ENCODE results near the gene ATP5F1B.

ATP5F1B gene

DNA sequence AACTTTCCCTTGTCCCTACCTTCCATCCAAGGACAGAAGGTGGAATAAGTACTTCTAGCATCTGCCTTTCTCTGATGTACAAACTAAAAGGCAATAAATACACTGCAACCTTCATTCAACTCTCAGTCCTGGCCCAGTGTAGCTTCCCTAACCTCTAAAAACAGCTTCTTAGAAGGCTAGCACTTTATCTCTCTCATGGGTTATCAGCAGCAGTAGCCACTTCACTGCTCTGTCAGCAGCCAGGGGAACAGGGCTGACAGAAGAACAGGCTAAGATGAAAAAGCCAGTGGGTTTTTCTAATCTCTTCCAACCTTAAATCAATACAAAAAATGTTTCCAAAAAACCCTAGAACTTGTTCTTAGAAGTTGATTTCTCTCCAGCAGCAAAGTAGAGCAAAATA lies 28.9 kb downstream of the ATP5F1B start:
- no peak for DNase-seq (ENCODE audit: low spot score)

DNA sequence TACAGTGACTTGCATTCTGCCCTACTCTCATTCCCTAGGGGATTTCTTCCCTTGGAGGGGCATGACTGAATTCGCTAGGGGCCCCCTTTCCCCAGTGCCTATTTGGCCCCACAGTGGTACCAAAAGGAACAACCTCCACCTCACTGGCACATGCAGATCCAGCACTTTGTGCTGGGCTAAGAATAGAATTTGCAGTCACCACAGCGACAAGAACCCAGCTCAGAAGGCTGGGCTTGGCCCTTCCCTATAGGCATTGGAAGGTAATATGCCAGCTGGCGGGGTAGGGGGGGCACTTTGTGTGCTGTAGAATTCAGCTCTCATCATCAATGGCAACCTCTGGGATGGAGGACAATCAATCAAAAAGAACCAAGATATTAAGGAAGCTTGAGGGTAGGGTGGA lies 29.5 kb downstream of the ATP5F1B start:
- DNase-seq (ENCODE audit: low spot score) = no peak

DNA sequence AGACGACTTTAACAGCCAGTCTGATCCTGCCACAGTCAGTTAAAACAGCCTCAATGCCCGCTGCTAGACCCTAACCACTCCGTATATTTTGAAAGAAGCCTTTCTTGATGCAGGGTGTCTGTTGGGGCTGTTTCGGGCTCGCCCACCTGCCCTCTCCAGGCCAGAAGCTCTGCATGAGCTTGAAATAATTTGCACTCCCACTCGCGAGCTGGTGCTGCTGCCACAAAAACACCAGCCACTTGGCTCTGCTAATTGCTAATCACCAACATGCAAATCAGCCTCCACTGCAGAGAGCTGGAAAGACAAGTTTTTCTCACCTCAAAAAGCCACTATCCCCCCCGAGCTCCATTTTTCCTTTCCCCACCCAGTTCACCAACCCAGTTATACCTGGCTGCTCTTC lies 31.2 kb downstream of the ATP5F1B start:
- no peak for DNase-seq (ENCODE audit: low spot score)

GRCh38 chr12:56604355-56604754 lies 41.4 kb downstream of the ATP5F1B start:
- DNase-seq (ENCODE audit: low spot score) = no peak

DNA sequence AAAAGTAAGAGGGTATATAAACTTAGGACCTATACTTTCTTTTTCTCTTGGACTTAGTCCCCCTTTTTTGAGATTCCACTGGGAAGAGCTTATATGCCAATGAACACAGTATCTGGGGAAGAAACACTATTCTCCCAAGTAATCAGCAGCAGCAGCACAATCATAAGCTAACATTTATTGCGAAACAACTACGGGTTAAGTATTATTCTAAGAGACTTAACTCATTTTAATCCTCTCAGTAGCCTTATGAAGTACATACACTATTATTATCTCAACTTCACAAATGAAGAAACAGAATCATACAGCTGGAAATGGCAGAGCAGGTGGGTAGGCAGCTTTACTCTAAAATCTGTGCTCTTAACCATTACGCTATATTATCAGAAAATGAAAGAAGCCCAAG lies 43.5 kb downstream of the ATP5F1B start:
- no peak for DNase-seq (ENCODE audit: low spot score)

GRCh38 chr12:56601503-56601902 lies 44.3 kb downstream of the ATP5F1B start:
- DNase-seq (ENCODE audit: low spot score) = peak; percentile 48

- no peak for DNase-seq (ENCODE audit: low spot score)
Observed at GRCh38 chr12:56600753-56601152, 45.0 kb downstream of the ATP5F1B start.

DNA sequence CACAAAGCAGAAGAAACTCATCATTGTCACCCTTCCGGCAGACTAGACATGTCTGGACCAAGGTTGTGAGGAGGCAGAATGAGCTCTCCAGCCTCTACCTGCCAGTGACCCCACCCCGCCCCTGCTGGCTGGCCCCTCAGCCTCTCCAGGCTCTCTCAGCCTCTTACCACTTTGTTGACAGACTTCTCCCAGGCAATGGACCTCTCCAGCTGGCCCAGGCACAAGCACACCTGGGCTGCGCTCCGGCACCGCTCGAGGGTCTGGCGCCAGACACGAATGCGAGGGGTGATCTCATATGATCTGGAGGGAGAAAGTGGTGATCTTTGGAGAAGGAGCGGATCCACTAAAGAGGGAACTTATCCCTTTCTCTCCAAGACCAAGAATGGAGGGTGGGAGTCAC lies 46.0 kb downstream of the ATP5F1B start:
- no peak for DNase-seq (ENCODE audit: low spot score)

- no peak for DNase-seq (ENCODE audit: low spot score)
Observed at GRCh38 chr12:56599041-56599440, 46.7 kb downstream of the ATP5F1B start.

DNA sequence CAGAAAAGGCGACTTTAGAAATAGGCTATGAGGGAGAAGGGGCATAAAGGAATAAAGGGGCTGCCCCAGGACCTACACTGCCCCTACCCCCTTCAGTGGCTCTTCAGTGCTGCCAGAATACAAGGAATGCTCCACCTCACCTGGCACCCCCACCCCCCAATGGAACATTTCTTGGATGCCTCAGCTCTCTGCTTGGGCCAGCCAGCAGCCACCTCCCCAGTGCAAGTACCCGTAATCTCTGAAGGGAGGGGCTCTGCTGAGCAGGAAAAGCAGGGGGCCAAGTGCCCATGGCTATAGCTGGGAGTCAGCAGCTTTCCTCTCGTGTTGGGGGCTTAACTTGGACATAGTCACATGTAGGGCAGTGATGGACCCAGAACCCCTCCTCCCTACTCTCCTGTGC lies 49.0 kb downstream of the ATP5F1B start:
- no peak for DNase-seq (ENCODE audit: low spot score)

- DNase-seq (ENCODE audit: low spot score) = peak; percentile 84
Observed at GRCh38 chr12:56593909-56594621, 51.7 kb downstream of the ATP5F1B start.

DNA sequence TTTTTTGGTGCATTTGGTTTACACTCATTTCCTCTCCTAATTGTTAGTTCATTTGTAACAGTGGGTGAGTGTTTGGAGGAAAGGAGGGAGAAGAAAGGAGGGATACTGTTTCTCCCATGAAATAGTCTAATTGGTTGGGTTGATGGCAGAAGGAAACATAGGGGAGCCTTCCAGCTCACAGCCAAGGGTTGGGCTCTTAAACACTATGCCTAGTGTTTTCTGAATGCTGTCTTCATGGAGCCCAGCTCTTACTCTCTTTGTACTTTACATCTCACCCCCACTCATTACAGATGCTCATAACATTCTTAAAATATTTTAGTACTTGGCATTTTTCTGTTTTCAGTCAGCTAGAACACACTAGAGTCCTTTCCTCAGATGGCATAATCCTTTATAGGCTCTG lies 53.8 kb downstream of the ATP5F1B start:
- DNase-seq (ENCODE audit: low spot score) = no peak

DNA sequence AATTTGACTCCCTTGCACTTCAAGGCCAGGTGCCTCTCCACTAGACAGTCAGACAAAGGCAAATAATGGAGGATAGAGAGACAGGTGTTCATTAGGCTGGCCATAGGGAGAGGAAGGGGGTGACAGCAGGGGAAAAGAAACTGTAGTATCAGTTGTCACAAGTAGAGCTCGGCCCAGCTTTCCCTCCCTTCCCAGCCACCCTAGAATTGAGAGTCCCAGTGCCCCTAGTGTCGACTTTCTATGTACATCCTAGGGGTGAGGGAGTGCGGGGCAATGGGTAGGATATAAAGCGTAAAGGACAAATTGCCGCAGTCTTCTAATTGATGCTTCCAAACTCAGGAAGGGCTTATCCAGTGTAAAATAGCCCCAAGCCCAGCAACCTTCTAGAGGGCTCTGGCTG lies 54.7 kb downstream of the ATP5F1B start:
- no peak for DNase-seq (ENCODE audit: low spot score)

DNA sequence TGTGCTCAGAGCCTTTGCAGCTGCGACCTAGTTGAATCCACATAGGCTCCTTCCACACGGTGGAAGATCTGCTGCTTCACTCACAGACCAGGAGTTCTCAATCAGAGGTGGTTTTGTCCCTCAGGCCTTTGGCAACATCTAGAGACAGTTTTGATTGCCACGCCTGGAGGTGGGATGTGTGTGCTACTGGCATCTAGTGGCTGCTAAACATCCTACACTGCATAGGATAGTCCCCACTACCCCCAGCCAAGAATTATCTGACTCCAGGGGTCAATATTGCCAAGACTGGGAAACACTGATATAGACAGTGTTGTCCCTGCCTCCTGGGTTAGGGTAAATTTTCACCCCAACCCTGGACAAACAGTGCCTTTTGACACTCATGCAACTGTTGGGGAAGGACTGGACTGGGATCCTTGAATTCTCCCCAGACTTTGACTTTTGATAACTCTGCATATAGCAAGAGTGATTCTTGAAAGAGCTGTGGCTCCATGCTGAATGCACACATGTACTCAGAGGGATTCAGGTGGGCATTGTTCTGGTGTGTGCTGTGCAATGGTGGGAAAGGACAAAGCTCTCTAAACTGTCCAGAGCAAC lies 55.5 kb downstream of the ATP5F1B start:
- DNase-seq (ENCODE audit: low spot score) = peak; percentile 69

- no peak for DNase-seq (ENCODE audit: low spot score)
Observed at GRCh38 chr12:56589783-56590182, 56.0 kb downstream of the ATP5F1B start.
